Ascending aorta (tissue), 2 donors: Measurements from ENCODE around the gene CHI3L1. TPM values are rescaled to one million over a fixed set of nuclear protein-coding genes. Genes with fewer than 3 reads are reported as not detected.

Source experiments
- DNase-seq, 2 donors: peaks; one replicate each; pipeline ENCODE4 v3.0.0-alpha.2; 2019; ENCODE audit warnings: low spot score in 2 of 2
- H3K27ac ChIP-seq, 2 donors: fragments of 200-600 bp; sonication (generic); one replicate each; pipeline ENCODE4 v1.5.1; 2016 to 2017; ENCODE audit warnings: mild to moderate bottlenecking in 1 of 2
- H3K27me3 ChIP-seq: fragments of 200-600 bp; sonication (generic); one replicate; pipeline ENCODE4 v1.5.1; 2017
- H3K36me3 ChIP-seq, 2 donors: fragments of 200-600 bp; sonication (generic); one replicate each; pipeline ENCODE4 v1.5.1; 2016
- H3K4me1 ChIP-seq, 2 donors: fragments of 200-600 bp; sonication (generic); one replicate each; pipeline ENCODE4 v1.5.1; 2016 to 2017; ENCODE audit warnings: mild to moderate bottlenecking in 1 of 2
- H3K4me3 ChIP-seq, 2 donors: fragments of 200-600 bp; sonication (generic); one replicate each; pipeline ENCODE4 v1.5.1; 2016 to 2017; ENCODE audit warnings: mild to moderate bottlenecking in 1 of 2
- H3K9me3 ChIP-seq, 2 donors: fragments of 200-600 bp; sonication (generic); one replicate each; pipeline ENCODE4 v1.5.1; 2016
- CTCF ChIP-seq, 3 experiments: fragments of 200-600 bp in 2 of 3; fragments of 450-650 bp in 1 of 3; sonication (generic) in 2 of 3; IDR thresholded peaks; one replicate each; pipeline ENCODE4 v1.5.1; 2016 to 2019; ENCODE audit warnings: antibody characterized with exemption in 3 of 3, mild to moderate bottlenecking in 1 of 3, moderate library complexity in 1 of 3
- intact Hi-C: fragments of 100-400 bp; cut with DNase I; formaldehyde crosslinking; loops from one replicate; pipeline ENCODE4 v1.15.1; 2023
- total RNA-seq: library from RNA; depleted of rRNA; stranded (reverse); fragments of >200 nt; gene quantifications from one replicate; pipeline ENCODE4 v1.1.0, GENCODE V29; 2016

Gene CHI3L1
- total RNA-seq, 1 donor from 2014 or later: 73.8 TPM

DNA sequence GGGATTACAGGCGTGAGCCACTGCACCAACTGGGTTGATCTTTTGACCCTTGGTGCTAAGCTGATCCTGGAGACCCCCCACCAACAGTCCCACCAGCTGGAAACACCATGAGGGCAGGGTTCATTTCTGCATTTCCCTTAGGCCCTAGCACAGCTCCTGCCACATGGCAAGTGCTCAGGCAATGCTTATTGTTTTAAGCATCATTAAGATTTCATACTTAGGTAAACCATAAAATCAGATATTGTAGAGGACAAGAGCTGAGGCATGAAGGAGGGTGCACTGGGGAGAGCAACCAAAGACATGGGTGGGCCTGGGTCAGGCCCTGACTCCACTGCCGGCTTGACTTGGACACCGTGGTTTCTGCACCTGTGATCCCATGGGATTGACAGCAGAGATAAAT is 25.3 kb upstream of the CHI3L1 start:
- Histone ChIP-seq H3K9me3 (no peaks in the 10 kb centered on the region), H3K27ac (no peak overlapping the region), H3K4me1 (no peaks in the 10 kb centered on the region), H3K4me3 (no peak overlapping the region), H3K27me3 (no peaks in the 10 kb centered on the region), H3K36me3 (no peaks in the 10 kb centered on the region)
- TF ChIP-seq CTCF (IDR thresholded peaks at IDR 0.05): no peak
- peak in 1 of 2 donors; percentile 7 for DNase-seq
- intact Hi-C loops: no loop called here

GRCh38 chr1:203210988-203211387 is 24.5 kb upstream of the CHI3L1 start:
- H3K4me1 ChIP-seq: no peaks in the 10 kb centered on the region
- peak in 1 of 2 donors; percentile 8 for DNase-seq
- H3K27ac ChIP-seq: no peak overlapping the region
- no peaks in the 10 kb centered on the region for H3K27me3 ChIP-seq
- no peaks in the 10 kb centered on the region for H3K36me3 ChIP-seq
- no peaks in the 10 kb centered on the region for H3K9me3 ChIP-seq
- H3K4me3 ChIP-seq: no peak overlapping the region
- intact Hi-C loops: no loop called here
- TF ChIP-seq CTCF (IDR thresholded peaks at IDR 0.05): no peak

DNA sequence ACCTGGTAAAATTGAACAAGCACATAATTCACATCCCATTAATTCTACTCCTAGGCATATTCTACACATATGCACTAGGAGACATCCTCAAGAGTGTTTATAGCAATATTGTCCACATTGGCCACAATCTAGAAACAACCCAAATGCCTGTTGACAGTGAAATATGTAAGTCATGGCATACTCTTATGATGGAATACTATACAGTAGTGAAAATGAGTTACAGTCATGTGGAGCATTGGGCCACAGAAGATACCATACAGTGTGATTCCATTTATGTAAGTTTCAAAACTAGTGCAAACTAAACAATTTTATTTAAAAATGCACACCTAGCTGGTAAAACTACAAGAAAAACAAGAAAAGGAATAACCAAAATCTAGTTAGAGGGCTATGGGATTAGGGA is 23.8 kb upstream of the CHI3L1 start:
- intact Hi-C loops: no loop called here
- Histone ChIP-seq H3K4me1 (no peaks in the 10 kb centered on the region), H3K9me3 (no peaks in the 10 kb centered on the region), H3K27ac (no peak overlapping the region), H3K27me3 (no peaks in the 10 kb centered on the region), H3K4me3 (no peak overlapping the region), H3K36me3 (no peaks in the 10 kb centered on the region)
- DNase-seq: no peak
- TF ChIP-seq CTCF (IDR thresholded peaks at IDR 0.05): no peak

GRCh38 chr1:203208181-203208580 is 21.7 kb upstream of the CHI3L1 start:
- TF ChIP-seq CTCF (IDR thresholded peaks at IDR 0.05): no peak
- Histone ChIP-seq H3K4me1 (no peaks in the 10 kb centered on the region), H3K9me3 (no peaks in the 10 kb centered on the region), H3K4me3 (no peak overlapping the region), H3K27ac (no peak overlapping the region), H3K36me3 (no peaks in the 10 kb centered on the region), H3K27me3 (no peaks in the 10 kb centered on the region)
- intact Hi-C loops: no loop called here
- no peak for DNase-seq

DNA sequence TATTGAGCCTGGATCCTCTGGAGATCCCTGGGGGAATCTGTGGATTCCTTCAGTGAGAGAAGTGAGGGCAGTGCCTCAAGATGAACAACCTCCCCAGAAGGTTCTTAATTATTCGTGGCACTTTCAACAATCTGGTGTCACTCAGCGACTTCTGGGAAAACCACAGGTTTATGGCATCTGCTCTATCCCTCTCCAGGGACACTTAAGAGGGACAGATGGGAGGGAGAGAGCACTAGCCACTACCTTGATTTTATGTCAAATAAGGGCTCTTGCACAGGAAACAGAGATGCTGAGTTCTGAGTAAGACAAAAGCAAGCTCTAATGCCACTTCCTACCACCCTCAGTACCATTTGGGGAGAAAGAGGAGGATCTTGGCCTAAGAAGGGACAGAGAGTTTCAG is 21.2 kb upstream of the CHI3L1 start:
- DNase-seq: peak in 1 of 2 donors; percentile 24
- TF ChIP-seq CTCF (IDR thresholded peaks at IDR 0.05): no peak
- Histone ChIP-seq H3K4me3 (no peak overlapping the region), H3K9me3 (no peaks in the 10 kb centered on the region), H3K4me1 (no peaks in the 10 kb centered on the region), H3K27ac (no peak overlapping the region), H3K27me3 (no peaks in the 10 kb centered on the region), H3K36me3 (no peaks in the 10 kb centered on the region)
- intact Hi-C loops: no loop called here

DNA sequence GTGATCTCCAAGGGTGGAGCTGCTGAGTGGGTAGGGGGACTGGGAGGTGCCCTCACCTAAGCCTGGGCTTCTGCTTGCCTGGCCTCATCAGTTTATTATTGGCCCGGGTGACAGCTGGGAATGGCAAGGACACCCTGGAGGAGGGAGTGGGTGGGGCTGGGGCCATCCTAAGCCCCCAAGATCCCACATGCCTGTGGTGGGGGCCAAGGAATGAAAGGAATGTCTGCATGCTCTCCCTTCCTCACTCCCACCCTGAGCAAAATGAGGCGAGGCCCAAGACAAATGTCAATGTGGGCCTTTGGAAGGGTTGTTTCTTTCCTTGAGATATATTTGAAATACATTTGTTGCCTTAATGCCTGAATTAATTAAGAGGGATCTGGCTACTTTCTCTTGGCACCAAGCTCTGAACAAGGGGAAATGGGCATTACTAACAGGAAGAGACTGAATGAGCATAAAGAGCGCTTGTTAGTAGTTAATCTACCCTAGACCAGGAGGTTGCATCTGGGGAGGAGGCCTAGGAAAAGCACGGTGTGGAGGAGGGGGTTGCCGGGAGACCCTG is 19.7 kb upstream of the CHI3L1 start:
- H3K9me3 ChIP-seq: no peaks in the 10 kb centered on the region
- no peaks in the 10 kb centered on the region for H3K27me3 ChIP-seq
- no peak for TF ChIP-seq CTCF (IDR thresholded peaks at IDR 0.05)
- DNase-seq: no peak
- no peaks in the 10 kb centered on the region for H3K4me1 ChIP-seq
- no peak overlapping the region for H3K27ac ChIP-seq
- intact Hi-C loops: no loop called here
- no peak overlapping the region for H3K4me3 ChIP-seq
- no peaks in the 10 kb centered on the region for H3K36me3 ChIP-seq
